Osteoblast (primary cell): ENCODE measurements around the gene LRRC72. TPM values are rescaled to one million over a fixed set of nuclear protein-coding genes. Genes with fewer than 3 reads are reported as not detected.
"Not testable (repeated sequence)": the region's sequence is repeated elsewhere in the genome, so short reads cannot be mapped to it uniquely, and the experiment has no call there.

ENCODE experiments used
- DNase-seq: peaks from one replicate; pipeline ENCODE4 v3.0.0; 2011; ENCODE audit warnings: low spot score, mixed read lengths; ENCODE audit not compliant: insufficient read length; ENCODE audit errors: missing footprints
- H2AFZ ChIP-seq: 2 replicates; pipeline ENCODE4 v1.6.0; 2011; ENCODE audit warnings: mild to moderate bottlenecking, low read length
- H3K27ac ChIP-seq: 2 replicates; pipeline ENCODE4 v1.5.1; 2011; ENCODE audit warnings: mild to moderate bottlenecking, low read depth, low read length, moderate library complexity
- H3K27me3 ChIP-seq: 2 replicates; pipeline ENCODE4 v1.6.0; 2012; ENCODE audit warnings: mild to moderate bottlenecking, control low read depth, inconsistent platforms, low read length, moderate library complexity; ENCODE audit not compliant: insufficient read depth
- H3K36me3 ChIP-seq: 2 replicates; pipeline ENCODE4 v1.5.1; 2011; ENCODE audit warnings: mild to moderate bottlenecking, low read length, control low read depth, moderate library complexity; ENCODE audit not compliant: insufficient read depth
- H3K4me1 ChIP-seq: 2 replicates; pipeline ENCODE4 v1.5.1; 2011; ENCODE audit warnings: mild to moderate bottlenecking, low read length, control low read depth, moderate library complexity; ENCODE audit not compliant: insufficient read depth
- H3K4me2 ChIP-seq: 2 replicates; pipeline ENCODE4 v1.6.0; 2011; ENCODE audit warnings: mild to moderate bottlenecking, low read length; ENCODE audit not compliant: insufficient read depth
- H3K4me3 ChIP-seq: fragments of 200-600 bp; sonication (generic); 3 replicates; pipeline ENCODE4 v1.5.1; 2012; ENCODE audit warnings: mild to moderate bottlenecking, low read length, inconsistent platforms; ENCODE audit not compliant: insufficient read depth
- H3K79me2 ChIP-seq: 2 replicates; pipeline ENCODE4 v1.6.0; 2012; ENCODE audit warnings: mild to moderate bottlenecking, low read length, control low read depth, inconsistent platforms; ENCODE audit not compliant: insufficient read depth
- H3K9me3 ChIP-seq: 2 replicates; pipeline ENCODE4 v1.5.1; 2011; ENCODE audit warnings: low read depth, low read length, control low read depth
- H4K20me1 ChIP-seq: 2 replicates; pipeline ENCODE4 v1.6.0; 2012; ENCODE audit warnings: mild to moderate bottlenecking, low read length, control low read depth; ENCODE audit not compliant: insufficient read depth
- total RNA-seq: library from RNA; depleted of rRNA; stranded (reverse); fragments of >200 nt; gene quantifications from 2 replicates; pipeline ENCODE4 v1.2.3, GENCODE V29; 2012
- TF ChIP-seq, protein P1 (sequence below): IDR thresholded peaks from 2 replicates; pipeline ENCODE4 v1.5.1; 2011; ENCODE audit warnings: mild to moderate bottlenecking, low read depth, low read length, moderate library complexity; ENCODE audit errors: extremely low read depth

Gene LRRC72
- total RNA-seq, 1 donor = not detected

DNA sequence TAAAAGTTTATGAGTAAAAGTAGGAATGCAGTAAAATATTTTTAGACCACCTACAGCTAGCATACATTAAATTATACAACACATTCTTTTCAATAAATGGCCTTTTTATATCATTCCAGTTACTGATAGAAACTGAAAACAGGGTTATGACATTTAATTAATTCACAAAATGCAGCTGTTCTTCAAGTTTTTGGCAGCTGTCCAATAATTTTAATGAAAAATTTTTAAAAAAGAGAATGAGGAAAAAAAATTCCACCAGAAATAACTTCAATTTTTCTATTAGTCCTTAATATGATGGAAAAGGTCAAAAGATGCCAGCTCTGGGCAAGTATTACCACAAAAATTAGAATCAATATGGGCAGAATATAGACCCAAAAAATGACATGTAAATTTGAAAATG, 11.9 kb upstream of the LRRC72 start:
- no peak overlapping the region for H3K27ac ChIP-seq
- TF ChIP-seq, protein P1, sequence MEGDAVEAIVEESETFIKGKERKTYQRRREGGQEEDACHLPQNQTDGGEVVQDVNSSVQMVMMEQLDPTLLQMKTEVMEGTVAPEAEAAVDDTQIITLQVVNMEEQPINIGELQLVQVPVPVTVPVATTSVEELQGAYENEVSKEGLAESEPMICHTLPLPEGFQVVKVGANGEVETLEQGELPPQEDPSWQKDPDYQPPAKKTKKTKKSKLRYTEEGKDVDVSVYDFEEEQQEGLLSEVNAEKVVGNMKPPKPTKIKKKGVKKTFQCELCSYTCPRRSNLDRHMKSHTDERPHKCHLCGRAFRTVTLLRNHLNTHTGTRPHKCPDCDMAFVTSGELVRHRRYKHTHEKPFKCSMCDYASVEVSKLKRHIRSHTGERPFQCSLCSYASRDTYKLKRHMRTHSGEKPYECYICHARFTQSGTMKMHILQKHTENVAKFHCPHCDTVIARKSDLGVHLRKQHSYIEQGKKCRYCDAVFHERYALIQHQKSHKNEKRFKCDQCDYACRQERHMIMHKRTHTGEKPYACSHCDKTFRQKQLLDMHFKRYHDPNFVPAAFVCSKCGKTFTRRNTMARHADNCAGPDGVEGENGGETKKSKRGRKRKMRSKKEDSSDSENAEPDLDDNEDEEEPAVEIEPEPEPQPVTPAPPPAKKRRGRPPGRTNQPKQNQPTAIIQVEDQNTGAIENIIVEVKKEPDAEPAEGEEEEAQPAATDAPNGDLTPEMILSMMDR = no peak
- no peaks in the 10 kb centered on the region for H3K4me1 ChIP-seq
- H2AFZ ChIP-seq = no peak overlapping the region
- H3K4me2 ChIP-seq = no peak overlapping the region
- DNase-seq = no peak
- H3K36me3 ChIP-seq = no peaks in the 10 kb centered on the region
- no peaks in the 10 kb centered on the region for H3K9me3 ChIP-seq
- H3K4me3 ChIP-seq = no peak overlapping the region
- H4K20me1 ChIP-seq = no peaks in the 10 kb centered on the region
- no peaks in the 10 kb centered on the region for H3K79me2 ChIP-seq
- H3K27me3 ChIP-seq = no peaks in the 10 kb centered on the region

DNA sequence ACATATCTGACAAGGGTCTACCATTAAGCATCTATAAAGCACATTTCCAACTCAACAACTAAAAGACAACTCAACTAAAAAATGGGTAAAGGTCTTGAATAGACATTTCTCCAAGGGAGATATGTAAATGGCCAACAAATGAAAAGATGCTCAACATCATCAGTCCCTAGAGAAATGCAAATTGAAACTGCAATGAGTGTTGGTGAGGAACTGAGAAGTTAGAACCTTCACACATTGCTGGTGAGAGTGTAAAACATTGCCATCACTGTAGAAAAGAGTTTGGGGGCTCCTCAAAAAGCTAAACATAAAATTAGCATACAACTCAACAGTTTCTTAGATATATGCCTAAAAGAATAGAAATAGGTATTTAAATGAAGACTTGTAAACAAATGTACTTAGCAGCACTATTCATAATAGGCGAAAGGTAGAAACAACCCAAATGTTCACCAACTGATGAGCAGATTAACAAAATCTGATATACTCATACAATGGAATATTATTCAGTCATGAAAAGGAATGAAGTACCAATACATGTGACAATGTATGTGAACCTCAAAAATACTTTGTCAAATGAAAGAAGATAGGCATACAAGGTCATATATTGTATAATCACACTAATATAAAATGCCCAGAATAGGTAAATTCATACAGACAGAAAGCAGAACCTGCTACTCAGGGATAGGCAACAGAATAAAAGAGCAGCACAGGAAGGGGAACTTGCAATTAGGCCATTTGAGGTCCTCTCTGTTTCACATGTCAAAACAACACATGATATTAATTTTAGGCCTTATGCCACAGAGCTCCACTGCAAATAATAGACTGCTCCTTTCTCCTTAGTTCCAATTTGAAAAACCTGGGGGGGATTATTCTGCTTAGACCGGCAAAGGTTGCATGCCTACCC, 10.6 kb upstream of the LRRC72 start:
- Histone ChIP-seq H3K27ac (no peak overlapping the region), H4K20me1 (no peaks in the 10 kb centered on the region), H3K4me3 (no peak overlapping the region), H3K4me1 (no peaks in the 10 kb centered on the region), H3K36me3 (no peaks in the 10 kb centered on the region), H3K4me2 (no peak overlapping the region), H3K79me2 (no peaks in the 10 kb centered on the region), H3K27me3 (no peaks in the 10 kb centered on the region), H2AFZ (no peak overlapping the region), H3K9me3 (no peaks in the 10 kb centered on the region)
- no peak for DNase-seq
- TF ChIP-seq, protein P1 = no peak

DNA sequence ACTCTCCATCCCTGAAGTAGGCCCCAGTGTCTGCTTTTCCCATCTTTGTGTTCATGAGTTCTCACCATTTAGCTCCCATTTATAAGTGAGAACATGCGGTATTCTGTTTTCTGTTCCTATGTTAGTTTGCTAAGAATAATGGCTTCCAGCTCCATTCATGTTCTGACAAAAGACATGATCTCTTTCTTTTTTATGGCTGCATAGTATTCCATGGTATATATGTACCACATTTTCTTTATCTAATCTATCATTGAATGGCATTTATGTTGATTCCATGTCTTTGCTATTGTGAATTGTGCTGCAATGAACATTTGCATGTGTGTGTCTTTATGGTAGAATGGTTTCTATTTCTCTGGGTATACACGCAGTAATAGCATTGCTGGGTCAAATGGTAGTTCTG, 6.6 kb upstream of the LRRC72 start:
- not testable (repeated sequence) for H3K4me2 ChIP-seq

DNA sequence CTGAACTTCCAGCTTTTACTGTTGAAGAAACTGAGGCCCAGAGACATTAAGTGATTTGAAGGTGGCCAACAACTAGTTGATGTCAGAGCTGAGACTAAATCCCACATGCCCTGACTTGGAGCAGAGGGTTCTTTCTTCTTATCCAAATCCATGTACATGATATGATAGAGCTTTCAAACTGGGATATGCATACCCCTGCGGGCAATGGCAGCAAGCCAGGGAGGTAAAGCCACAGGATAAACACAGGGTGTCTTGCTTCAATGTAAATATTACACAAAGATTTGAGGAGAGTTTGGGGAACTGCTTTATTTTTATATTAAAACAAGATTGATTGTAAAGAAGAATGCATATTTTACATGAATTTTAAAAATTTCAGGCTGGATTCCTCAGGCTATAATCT, 2.3 kb upstream of the LRRC72 start:
- no peaks in the 10 kb centered on the region for H4K20me1 ChIP-seq
- no peak overlapping the region for H3K4me2 ChIP-seq
- no peak for DNase-seq
- no peaks in the 10 kb centered on the region for H3K9me3 ChIP-seq
- TF ChIP-seq, protein P1 = no peak
- H3K4me1 ChIP-seq = no peaks in the 10 kb centered on the region
- H2AFZ ChIP-seq = no peak overlapping the region
- H3K36me3 ChIP-seq = no peaks in the 10 kb centered on the region
- no peak overlapping the region for H3K27ac ChIP-seq
- no peaks in the 10 kb centered on the region for H3K79me2 ChIP-seq
- H3K4me3 ChIP-seq = no peak overlapping the region
- no peaks in the 10 kb centered on the region for H3K27me3 ChIP-seq

More for the DNA sequence above, 6.6 kb upstream of the LRRC72 start:
- not testable (repeated sequence) for H3K27me3 ChIP-seq, H3K36me3 ChIP-seq, DNase-seq, H2AFZ ChIP-seq, H3K4me3 ChIP-seq, H3K79me2 ChIP-seq, H3K4me1 ChIP-seq, H4K20me1 ChIP-seq, H3K9me3 ChIP-seq, H3K27ac ChIP-seq
